HAP-1 (cell line): ENCODE measurements around the gene BCAP29.

ENCODE experiments used
- DNase-seq, 2 experiments: peaks; one replicate each; pipeline ENCODE4 v3.0.0-alpha.2; 2016 to 2020; ENCODE audit warnings: low spot score in 2 of 2
- H3K27me3 ChIP-seq: fragments of 250-450 bp; sonication (Bioruptor Pico); 2 replicates; pipeline ENCODE4 v1.5.1; 2020; ENCODE audit warnings: low read depth, mild to moderate bottlenecking, moderate library complexity
- H3K36me3 ChIP-seq: fragments of 250-450 bp; sonication (Bioruptor Pico); replicated peaks from 2 replicates; pipeline ENCODE4 v1.5.1; 2020; ENCODE audit warnings: mild to moderate bottlenecking
- H3K4me1 ChIP-seq: fragments of 250-450 bp; sonication (Bioruptor Pico); 2 replicates; pipeline ENCODE4 v1.5.1; 2020; ENCODE audit warnings: mild to moderate bottlenecking
- H3K4me3 ChIP-seq: fragments of 250-450 bp; sonication (Bioruptor Pico); 2 replicates; pipeline ENCODE4 v1.5.1; 2020; ENCODE audit warnings: mild to moderate bottlenecking, moderate library complexity
- H3K9me3 ChIP-seq: fragments of 250-450 bp; sonication (Bioruptor Pico); 2 replicates; pipeline ENCODE4 v1.5.1; 2020; ENCODE audit warnings: mild to moderate bottlenecking, moderate library complexity
- in situ Hi-C: fragments of 300-500 bp; cut with MboI; formaldehyde crosslinking; loops from 3 replicates; pipeline ENCODE4 v1.14.3; 2020; ENCODE audit warnings: low sequenced_read_pairs, inconsistent platforms, mixed read lengths

BCAP29 gene

GRCh38 chr7:107563775-107564552 is 16.1 kb upstream of the BCAP29 start, which contains the start of the genes COG5 and DUS4L:
Gene COG5, minus strand, starts transcription at chr7:107563920. Its CDS starts 24 bp downstream, at chr7:107563896.
Gene DUS4L, plus strand, starts transcription at chr7:107563971. Its CDS starts 3,100 bp downstream, at chr7:107567071.
- Histone ChIP-seq H3K4me1 (peaks cover 10% of the 10 kb centered on the region), H3K4me3 (peak within 1 kb of the TSS; percentile 84)
- in situ Hi-C loops: no loop called here

GRCh38 chr7:107564553-107565298 is 15.3 kb upstream of the BCAP29 start:
- no peak for DNase-seq
- in situ Hi-C loops: no loop called here
- H3K27me3 ChIP-seq: no peaks in the 10 kb centered on the region

More at GRCh38 chr7:107563775-107564552, 16.1 kb upstream of the BCAP29 start, which contains the start of the genes COG5 and DUS4L:
- Histone ChIP-seq H3K9me3 (no peaks in the 10 kb centered on the region), H3K27me3 (no peaks in the 10 kb centered on the region), H3K36me3 (peaks cover 5% of the 10 kb centered on the region; the same call in 1 of the 2 replicates)
- peak; percentile 62 to 86 for DNase-seq

GRCh38 chr7:107570298-107570697 is 9.7 kb upstream of the BCAP29 start:
- peaks cover 17% of the 10 kb centered on the region for H3K36me3 ChIP-seq
- no peak for DNase-seq
- H3K27me3 ChIP-seq: no peaks in the 10 kb centered on the region
- no peaks in the 10 kb centered on the region for H3K4me1 ChIP-seq
- H3K9me3 ChIP-seq: no peaks in the 10 kb centered on the region
- no peak overlapping the region for H3K4me3 ChIP-seq
- in situ Hi-C loops: no loop called here

More at GRCh38 chr7:107564553-107565298, 15.3 kb upstream of the BCAP29 start:
- Histone ChIP-seq H3K36me3 (peaks cover 5% of the 10 kb centered on the region; the same call in 1 of the 2 replicates), H3K4me3 (peak overlapping the region; percentile 84), H3K9me3 (no peaks in the 10 kb centered on the region), H3K4me1 (peaks cover 10% of the 10 kb centered on the region)

GRCh38 chr7:107573537-107573936 is 6.5 kb upstream of the BCAP29 start:
- peaks cover 20% of the 10 kb centered on the region for H3K36me3 ChIP-seq
- H3K27me3 ChIP-seq: no peaks in the 10 kb centered on the region
- in situ Hi-C loops: no loop called here

GRCh38 chr7:107579554-107579884 is 527 bp upstream of the BCAP29 start:
- 0 out of 2 replicates have a peak, but pooled peaks cover 4% of the 10 kb centered on the region for H3K4me1 ChIP-seq
- in situ Hi-C loops: no loop called here

More at GRCh38 chr7:107573537-107573936, 6.5 kb upstream of the BCAP29 start:
- H3K9me3 ChIP-seq: no peaks in the 10 kb centered on the region
- DNase-seq: no peak
- no peaks in the 10 kb centered on the region for H3K4me1 ChIP-seq
- no peak overlapping the region for H3K4me3 ChIP-seq

GRCh38 chr7:107580716-107581383 is 804 bp downstream of the BCAP29 start:
- in situ Hi-C loops: no loop called here
- no peak for DNase-seq
- Histone ChIP-seq H3K4me3 (peak overlapping the region; percentile 67), H3K27me3 (no peaks in the 10 kb centered on the region), H3K9me3 (no peaks in the 10 kb centered on the region), H3K4me1 (0 out of 2 replicates have a peak, but pooled peaks cover 4% of the 10 kb centered on the region), H3K36me3 (peaks cover 9% of the 10 kb centered on the region; the same call in 1 of the 2 replicates)

More at GRCh38 chr7:107579554-107579884, 527 bp upstream of the BCAP29 start:
- DNase-seq: no peak
- Histone ChIP-seq H3K9me3 (no peaks in the 10 kb centered on the region), H3K4me3 (peak overlapping the region; percentile 67), H3K36me3 (peaks cover 9% of the 10 kb centered on the region; the same call in 1 of the 2 replicates), H3K27me3 (no peaks in the 10 kb centered on the region)

- in situ Hi-C loops: no loop called here
Observed at GRCh38 chr7:107581387-107582013, 1.5 kb downstream of the BCAP29 start.

GRCh38 chr7:107582875-107583274 is 2.8 kb downstream of the BCAP29 start:
- no peak for DNase-seq
- in situ Hi-C loops: no loop called here

More at GRCh38 chr7:107581387-107582013, 1.5 kb downstream of the BCAP29 start:
- no peak overlapping the region; the same call in 1 of the 2 replicates for H3K4me3 ChIP-seq
- 0 out of 2 replicates have a peak, but pooled peaks cover 4% of the 10 kb centered on the region for H3K4me1 ChIP-seq
- peaks cover 4% of the 10 kb centered on the region; the same call in 1 of the 2 replicates for H3K36me3 ChIP-seq
- no peaks in the 10 kb centered on the region for H3K27me3 ChIP-seq
- DNase-seq: no peak
- no peaks in the 10 kb centered on the region for H3K9me3 ChIP-seq

GRCh38 chr7:107584716-107585115 is 4.7 kb downstream of the BCAP29 start:
- DNase-seq: no peak
- Histone ChIP-seq H3K27me3 (no peaks in the 10 kb centered on the region), H3K4me3 (no peak overlapping the region), H3K36me3 (no peaks in the 10 kb centered on the region; the same call in 1 of the 2 replicates), H3K4me1 (0 out of 2 replicates have a peak, but pooled peaks cover 4% of the 10 kb centered on the region), H3K9me3 (no peaks in the 10 kb centered on the region)
- in situ Hi-C loops: no loop called here

More at GRCh38 chr7:107582875-107583274, 2.8 kb downstream of the BCAP29 start:
- Histone ChIP-seq H3K27me3 (no peaks in the 10 kb centered on the region), H3K9me3 (no peaks in the 10 kb centered on the region), H3K36me3 (no peaks in the 10 kb centered on the region), H3K4me1 (0 out of 2 replicates have a peak, but pooled peaks cover 4% of the 10 kb centered on the region), H3K4me3 (no peak overlapping the region)

- Histone ChIP-seq H3K9me3 (no peaks in the 10 kb centered on the region), H3K4me3 (no peak overlapping the region), H3K4me1 (no peaks in the 10 kb centered on the region), H3K36me3 (no peaks in the 10 kb centered on the region; the same call in 1 of the 2 replicates), H3K27me3 (no peaks in the 10 kb centered on the region)
- DNase-seq: no peak
- in situ Hi-C loops: no loop called here
Observed at GRCh38 chr7:107588529-107589130, 8.6 kb downstream of the BCAP29 start.

GRCh38 chr7:107591421-107591820 is 11.4 kb downstream of the BCAP29 start:
- no peak for DNase-seq
- in situ Hi-C loops: no loop called here
- no peaks in the 10 kb centered on the region; the same call in 1 of the 2 replicates for H3K4me1 ChIP-seq

GRCh38 chr7:107592361-107593024 is 12.4 kb downstream of the BCAP29 start:
- no peak for DNase-seq
- in situ Hi-C loops: no loop called here
- no peaks in the 10 kb centered on the region; the same call in 1 of the 2 replicates for H3K36me3 ChIP-seq
- no peaks in the 10 kb centered on the region for H3K9me3 ChIP-seq
- peaks cover 7% of the 10 kb centered on the region for H3K4me1 ChIP-seq
- H3K27me3 ChIP-seq: no peaks in the 10 kb centered on the region
- H3K4me3 ChIP-seq: no peak overlapping the region

More at GRCh38 chr7:107591421-107591820, 11.4 kb downstream of the BCAP29 start:
- Histone ChIP-seq H3K27me3 (no peaks in the 10 kb centered on the region), H3K36me3 (no peaks in the 10 kb centered on the region; the same call in 1 of the 2 replicates), H3K9me3 (no peaks in the 10 kb centered on the region), H3K4me3 (no peak overlapping the region)
